ENCODE results near the gene LSM10. TPM values are rescaled to one million over a fixed set of nuclear protein-coding genes. Genes with fewer than 3 reads are reported as not detected.

Gene LSM10
- total and polyA plus RNA-seq, 2 of the 4 experiments (the other 2 are of a cell fraction): 11.7 to 78.9 TPM

- H3K9ac ChIP-seq (ENCODE audit: low read depth, low read length): no peak overlapping the region
- in situ Hi-C loops (cut with MboI; ENCODE audit: low sequenced_read_pairs) (no loop called here), intact Hi-C loops (cut with micrococcal nuclease) (no loop called here), dilution Hi-C loops (cut with HindIII; ENCODE audit: low sequenced_read_pairs, unreplicated experiment) (no loop called here)
- TF ChIP-seq FOS (IDR thresholded peaks at IDR 0.05; ENCODE audit: low read depth, low read length) (no peak), CEBPB (IDR thresholded peaks at IDR 0.05; ENCODE audit: low read depth, low read length) (no peak), RAD21 (IDR thresholded peaks at IDR 0.05; ENCODE audit: low read length) (no peak), MAZ (IDR thresholded peaks at IDR 0.05; ENCODE audit: borderline replicate concordance, low read depth, low read length) (no peak), MAFK (IDR thresholded peaks at IDR 0.05; ENCODE audit: low read depth, low read length) (no peak), SMC3 (IDR thresholded peaks at IDR 0.05; ENCODE audit: low read depth, low read length) (no peak), MXI1 (IDR thresholded peaks at IDR 0.05; ENCODE audit: borderline replicate concordance, low read depth, low read length) (no peak), ELK1 (IDR thresholded peaks at IDR 0.05; ENCODE audit: borderline replicate concordance, low read depth, low read length) (no peak), BHLHE40 (IDR thresholded peaks at IDR 0.05; ENCODE audit: low read depth, low read length) (no peak), NFE2L2 (IDR thresholded peaks at IDR 0.05; ENCODE audit: low read depth, low read length) (no peak), POLR2A (IDR thresholded peaks at IDR 0.05; ENCODE audit: low read depth, low read length) (no peak), RCOR1 (IDR thresholded peaks at IDR 0.05; ENCODE audit: insufficient replicate concordance, low read length) (no peak), CHD1 (IDR thresholded peaks at IDR 0.05; ENCODE audit: low read depth, low read length) (no peak), RFX5 (IDR thresholded peaks at IDR 0.05; ENCODE audit: low read depth, low read length) (no peak)
- TF ChIP-seq, protein P1, sequence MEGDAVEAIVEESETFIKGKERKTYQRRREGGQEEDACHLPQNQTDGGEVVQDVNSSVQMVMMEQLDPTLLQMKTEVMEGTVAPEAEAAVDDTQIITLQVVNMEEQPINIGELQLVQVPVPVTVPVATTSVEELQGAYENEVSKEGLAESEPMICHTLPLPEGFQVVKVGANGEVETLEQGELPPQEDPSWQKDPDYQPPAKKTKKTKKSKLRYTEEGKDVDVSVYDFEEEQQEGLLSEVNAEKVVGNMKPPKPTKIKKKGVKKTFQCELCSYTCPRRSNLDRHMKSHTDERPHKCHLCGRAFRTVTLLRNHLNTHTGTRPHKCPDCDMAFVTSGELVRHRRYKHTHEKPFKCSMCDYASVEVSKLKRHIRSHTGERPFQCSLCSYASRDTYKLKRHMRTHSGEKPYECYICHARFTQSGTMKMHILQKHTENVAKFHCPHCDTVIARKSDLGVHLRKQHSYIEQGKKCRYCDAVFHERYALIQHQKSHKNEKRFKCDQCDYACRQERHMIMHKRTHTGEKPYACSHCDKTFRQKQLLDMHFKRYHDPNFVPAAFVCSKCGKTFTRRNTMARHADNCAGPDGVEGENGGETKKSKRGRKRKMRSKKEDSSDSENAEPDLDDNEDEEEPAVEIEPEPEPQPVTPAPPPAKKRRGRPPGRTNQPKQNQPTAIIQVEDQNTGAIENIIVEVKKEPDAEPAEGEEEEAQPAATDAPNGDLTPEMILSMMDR (conservative IDR thresholded peaks at IDR 0.05; ENCODE audit: low read depth, low read length): no peak
- TF ChIP-seq, protein P2, sequence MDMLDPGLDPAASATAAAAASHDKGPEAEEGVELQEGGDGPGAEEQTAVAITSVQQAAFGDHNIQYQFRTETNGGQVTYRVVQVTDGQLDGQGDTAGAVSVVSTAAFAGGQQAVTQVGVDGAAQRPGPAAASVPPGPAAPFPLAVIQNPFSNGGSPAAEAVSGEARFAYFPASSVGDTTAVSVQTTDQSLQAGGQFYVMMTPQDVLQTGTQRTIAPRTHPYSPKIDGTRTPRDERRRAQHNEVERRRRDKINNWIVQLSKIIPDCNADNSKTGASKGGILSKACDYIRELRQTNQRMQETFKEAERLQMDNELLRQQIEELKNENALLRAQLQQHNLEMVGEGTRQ (IDR thresholded peaks at IDR 0.05; ENCODE audit: low read depth, low read length): no peak
- H3K23ac ChIP-seq (ENCODE audit: low read depth, low read length): no peak overlapping the region; the same call in 1 of the 2 replicates
- no peaks in the 10 kb centered on the region for H3K27me3 ChIP-seq (ENCODE audit: control insufficient read depth, insufficient read depth, low read length)
- H4K91ac ChIP-seq (ENCODE audit: insufficient read depth, low read depth, low read length): no peak overlapping the region
- no peak overlapping the region for H4K5ac ChIP-seq (ENCODE audit: low read depth, low read length)
- no TSS peak for BruUV-seq (replicated peaks)
- H3K27ac ChIP-seq (ENCODE audit: insufficient read depth, low read length): no peak overlapping the region
- H3K9me3 ChIP-seq (ENCODE audit: control insufficient read depth, insufficient read depth, low read length): no peaks in the 10 kb centered on the region
- H2BK120ac ChIP-seq (ENCODE audit: low read depth, low read length): no peak overlapping the region
- POLR2A ChIA-PET (ENCODE audit: unreplicated experiment): no interaction called here
- no peak overlapping the region for H3K4me2 ChIP-seq (ENCODE audit: low read depth, low read length)
- no peaks in the 10 kb centered on the region for H3K79me1 ChIP-seq (ENCODE audit: low read depth in 1 of 2, low read length in 2 of 2)
- H3K36me3 ChIP-seq (ENCODE audit: control insufficient read depth, insufficient read depth, low read length): peaks cover 14% of the 10 kb centered on the region
- peaks cover 3% of the 10 kb centered on the region; the same call in 1 of the 2 replicates for H3K4me1 ChIP-seq (ENCODE audit: control insufficient read depth, insufficient read depth, low read length)
- H4K20me1 ChIP-seq (ENCODE audit: insufficient read depth, low read length): no peaks in the 10 kb centered on the region; the same call in 1 of the 2 replicates
- no peak overlapping the region for H2AFZ ChIP-seq (replicated peaks; ENCODE audit: low read length, poor library complexity)
- peaks cover 3% of the 10 kb centered on the region for H3K9me1 ChIP-seq (ENCODE audit: insufficient read depth, low read length)
- no peak overlapping the region for H2BK20ac ChIP-seq (ENCODE audit: low read depth, low read length)
- ATAC-seq (ENCODE audit: low read depth) (no peak), DNase-seq (no peak)
- WGBS, 2 experiments (ENCODE audit: extremely low coverage in 2 of 2, insufficient read length in 1 of 2): 71% methylated on average over 1 of the region's 1 CpG; no CpG with 5 or more reads in 1 of the 2 experiments
- no peak overlapping the region for H2BK5ac ChIP-seq (ENCODE audit: low read depth, low read length, poor library complexity, severe bottlenecking)
- no peak overlapping the region for H2BK15ac ChIP-seq (ENCODE audit: low read depth, low read length)
- CTCF ChIA-PET: no interaction called here
- no peak overlapping the region for H2AK9ac ChIP-seq (replicated peaks; ENCODE audit: low read depth, low read length, poor library complexity)
- H4K8ac ChIP-seq (ENCODE audit: low read depth in 2 of 2, low read length in 2 of 2): no peak overlapping the region
- H3K56ac ChIP-seq (ENCODE audit: extremely low read depth, insufficient read depth, low read length): no peak overlapping the region
- no peak overlapping the region for H3K4ac ChIP-seq (ENCODE audit: low read depth, low read length)
- no peak overlapping the region for H3K4me3 ChIP-seq (ENCODE audit: insufficient read depth, low read depth, low read length)
- no peak overlapping the region for H3K14ac ChIP-seq (replicated peaks; ENCODE audit: low read depth, low read length)
- H2AK5ac ChIP-seq (ENCODE audit: low read depth, low read length): no peak overlapping the region
- H3K18ac ChIP-seq (ENCODE audit: low read depth, low read length): no peak overlapping the region
Observed at GRCh38 chr1:36433102-36433501, 35.4 kb upstream of the LSM10 start.
